Measurements from ENCODE around the gene INTS6L.

Gene INTS6L

GRCh38 chrX:135520553-135521404 is at the start of gene INTS6L:
Gene INTS6L, plus strand, starts transcription at chrX:135520660. Its CDS starts 333 bp downstream, at chrX:135520993.
- TF ChIP-seq CTCF (IDR thresholded peaks at IDR 0.05) (no peak), ZFX (IDR thresholded peaks at IDR 0.05; ENCODE audit: borderline replicate concordance) (no peak)

GRCh38 chrX:135476378-135476777 is 44.1 kb upstream of the INTS6L start:
- TF ChIP-seq ZFX (IDR thresholded peaks at IDR 0.05; ENCODE audit: borderline replicate concordance) (no peak), CTCF (IDR thresholded peaks at IDR 0.05) (no peak)
- H3K27ac ChIP-seq: no peak overlapping the region

More at GRCh38 chrX:135520553-135521404, at the start of gene INTS6L:
- H3K27ac ChIP-seq: peak within 1 kb of the TSS; percentile 82

- no peak overlapping the region for H3K27ac ChIP-seq
- TF ChIP-seq CTCF (IDR thresholded peaks at IDR 0.05) (peak; percentile 66), ZFX (IDR thresholded peaks at IDR 0.05; ENCODE audit: borderline replicate concordance) (no peak)
These were observed 42.9 kb upstream of the INTS6L start for GRCh38 chrX:135477576-135477975.

GRCh38 chrX:135480076-135480475 is 40.4 kb upstream of the INTS6L start:
- no peak overlapping the region for H3K27ac ChIP-seq
- TF ChIP-seq ZFX (IDR thresholded peaks at IDR 0.05; ENCODE audit: borderline replicate concordance) (no peak), CTCF (IDR thresholded peaks at IDR 0.05) (no peak)

- H3K27ac ChIP-seq: no peak overlapping the region
- no peak for TF ChIP-seq ZFX (IDR thresholded peaks at IDR 0.05; ENCODE audit: borderline replicate concordance)
- TF ChIP-seq CTCF (IDR thresholded peaks at IDR 0.05): no peak
These were observed 38.7 kb upstream of the INTS6L start for GRCh38 chrX:135481696-135482179.

GRCh38 chrX:135484641-135485289 is 35.7 kb upstream of the INTS6L start:
- H3K27ac ChIP-seq: no peak overlapping the region
- TF ChIP-seq ZFX (IDR thresholded peaks at IDR 0.05; ENCODE audit: borderline replicate concordance) (no peak), CTCF (IDR thresholded peaks at IDR 0.05) (peak; percentile 65)

GRCh38 chrX:135489542-135489941 is 30.9 kb upstream of the INTS6L start:
- TF ChIP-seq ZFX (IDR thresholded peaks at IDR 0.05; ENCODE audit: borderline replicate concordance) (no peak), CTCF (IDR thresholded peaks at IDR 0.05) (no peak)
- H3K27ac ChIP-seq: no peak overlapping the region

All from 22Rv1 (cell line).